HUES64 (cell line): ENCODE results near the gene GAS2L2.
"Not testable (repeated sequence)": the region's sequence is repeated elsewhere in the genome, so short reads cannot be mapped to it uniquely, and the experiment has no call there.

ENCODE experiments used
- H3K27ac ChIP-seq: 2 replicates; pipeline ENCODE4 v1.7.0; 2013; ENCODE audit warnings: low read depth, low read length, inconsistent platforms
- H3K27me3 ChIP-seq: 2 replicates; pipeline ENCODE4 v1.6.1; 2013; ENCODE audit warnings: mild to moderate bottlenecking, low read length; ENCODE audit not compliant: insufficient read depth
- H3K36me3 ChIP-seq: 2 replicates; pipeline ENCODE4 v1.6.1; 2013; ENCODE audit warnings: mild to moderate bottlenecking, low read length; ENCODE audit not compliant: insufficient read depth
- H3K4me1 ChIP-seq: 2 replicates; pipeline ENCODE4 v1.6.1; 2013; ENCODE audit warnings: mild to moderate bottlenecking, low read length, moderate library complexity; ENCODE audit not compliant: insufficient read depth
- H3K4me3 ChIP-seq: 2 replicates; pipeline ENCODE4 v1.5.1; 2013; ENCODE audit warnings: mild to moderate bottlenecking, low read length, moderate library complexity
- H3K9ac ChIP-seq: 2 replicates; pipeline ENCODE4 v1.6.1; 2013; ENCODE audit warnings: mild to moderate bottlenecking, low read depth, low read length
- H3K9me3 ChIP-seq: 2 replicates; pipeline ENCODE4 v1.6.1; 2013; ENCODE audit warnings: low read depth, low read length; ENCODE audit not compliant: insufficient read depth
- WGBS: fragments of 150-250, 120-280 bp; methylation state at CpG from one replicate; pipeline ENCODE4 v1.1.7; 2013; ENCODE audit warnings: missing lambda C conversion rate; 5-methylcytosine and 5-hydroxymethylcytosine counted together

GAS2L2 gene

DNA sequence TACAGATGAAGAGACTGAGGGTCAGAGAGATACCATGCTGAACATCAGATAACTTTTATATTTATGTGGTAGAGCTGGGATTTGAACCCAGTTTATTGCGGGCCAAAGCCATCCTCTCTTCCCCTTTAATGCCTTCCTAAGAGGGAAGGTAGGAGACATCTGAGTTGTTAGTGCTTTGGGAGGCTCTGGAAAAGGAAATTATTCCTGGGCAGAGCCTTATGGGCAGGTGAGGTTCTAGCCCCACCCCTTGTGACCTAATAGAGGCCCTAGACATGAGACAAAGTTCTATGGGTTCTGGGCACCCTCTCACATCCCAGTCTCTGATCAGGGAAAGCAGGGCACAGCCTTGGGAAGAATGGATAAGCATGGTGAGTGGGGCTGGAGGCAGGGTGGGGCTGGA is 7.5 kb upstream of the GAS2L2 start, which contains the start of gene C17orf50:
Gene C17orf50 (plus strand): TSS at position 301 of the 400 bp plus-strand sequence. CDS start 55 bp downstream, at position 356.
- H3K9me3 ChIP-seq, result no peaks in the 10 kb centered on the region
- no peak within 1 kb of the TSS for H3K4me3 ChIP-seq
- H3K4me1 ChIP-seq, result peaks cover 2% of the 10 kb centered on the region; the same call in 1 of the 2 replicates
- H3K27ac ChIP-seq, result no peak within 1 kb of the TSS
- WGBS, result no CpG with 5 or more reads among the region's 1 CpG
- H3K36me3 ChIP-seq, result no peaks in the 10 kb centered on the region
- H3K9ac ChIP-seq, result no peak within 1 kb of the TSS
- H3K27me3 ChIP-seq, result 0 out of 2 replicates have a peak, but pooled peaks cover 2% of the 10 kb centered on the region

DNA sequence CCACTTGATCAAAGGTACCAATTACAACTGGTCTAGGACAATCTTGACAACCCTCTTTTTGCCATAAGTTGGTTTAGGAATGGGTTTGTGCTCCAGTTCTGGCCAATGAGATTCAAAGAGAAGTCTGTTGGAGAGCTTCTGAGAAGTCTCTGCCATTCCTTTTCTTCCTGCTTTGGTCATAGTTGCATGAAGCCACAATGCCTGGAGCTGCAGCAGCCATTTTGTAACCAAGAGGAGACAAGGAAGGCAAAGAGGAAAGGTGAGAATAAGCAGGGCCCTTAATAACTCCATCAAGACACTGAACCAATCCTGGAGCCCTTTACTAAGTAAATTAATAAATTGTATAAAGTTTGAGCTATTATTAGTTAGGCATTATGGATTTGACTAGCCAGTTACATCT is 4.2 kb upstream of the GAS2L2 start:
- H3K4me3 ChIP-seq, result no peak overlapping the region
- H3K36me3 ChIP-seq, result no peaks in the 10 kb centered on the region
- H3K27ac ChIP-seq, result no peak overlapping the region
- H3K4me1 ChIP-seq, result no peaks in the 10 kb centered on the region
- H3K9ac ChIP-seq, result no peak overlapping the region
- H3K9me3 ChIP-seq, result no peaks in the 10 kb centered on the region
- no peaks in the 10 kb centered on the region for H3K27me3 ChIP-seq

DNA sequence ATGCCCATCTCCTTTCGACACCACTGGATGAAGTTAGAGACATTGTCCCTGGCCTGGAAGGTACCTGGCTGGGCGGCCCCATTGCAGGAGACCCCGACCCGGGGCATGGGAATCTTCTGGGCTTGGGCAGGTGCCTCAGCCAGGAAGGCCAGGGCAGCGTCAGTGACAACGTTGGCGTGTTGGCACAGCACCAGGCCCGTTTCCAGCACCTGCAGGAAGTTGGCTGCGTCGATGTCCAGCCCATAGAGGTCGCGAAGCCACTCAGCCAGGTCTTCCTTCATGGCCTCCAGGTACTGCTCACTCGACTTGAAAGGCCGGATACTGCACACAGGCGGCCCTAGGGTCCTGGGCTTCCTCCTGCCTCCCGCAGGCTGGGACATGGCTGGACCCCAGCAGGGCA is 568 bp downstream of the GAS2L2 start:
- H3K9me3 ChIP-seq, result no peaks in the 10 kb centered on the region
- H3K36me3 ChIP-seq, result no peaks in the 10 kb centered on the region
- 91% methylated on average over 16 of the region's 16 CpGs for WGBS
- peaks cover 22% of the 10 kb centered on the region for H3K27me3 ChIP-seq
- H3K9ac ChIP-seq, result no peak overlapping the region
- no peaks in the 10 kb centered on the region for H3K4me1 ChIP-seq
- H3K4me3 ChIP-seq, result no peak overlapping the region
- H3K27ac ChIP-seq, result no peak overlapping the region

DNA sequence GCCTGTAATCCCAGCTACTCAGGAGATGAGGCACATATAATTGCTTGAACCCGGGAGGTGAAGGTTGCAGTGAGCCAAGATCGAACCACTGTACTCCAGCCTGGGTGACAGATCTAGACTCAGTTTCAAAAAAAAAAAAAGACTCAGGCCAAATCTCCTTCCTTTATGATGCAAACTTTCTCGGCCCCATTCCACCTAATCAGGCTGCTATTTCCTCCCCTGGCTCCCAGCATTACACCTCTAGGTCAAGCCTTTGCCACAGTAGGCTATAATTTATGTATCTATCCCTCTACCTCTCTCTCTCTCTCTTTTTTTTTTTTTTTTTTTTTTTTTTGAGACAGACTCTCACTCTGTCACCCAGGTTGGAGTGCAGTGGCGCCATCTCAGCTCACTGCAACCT is 1.5 kb downstream of the GAS2L2 start:
- 83% methylated on average over 4 of the region's 4 CpGs for WGBS
- H3K9me3 ChIP-seq, H3K9ac ChIP-seq: not testable (repeated sequence)

DNA sequence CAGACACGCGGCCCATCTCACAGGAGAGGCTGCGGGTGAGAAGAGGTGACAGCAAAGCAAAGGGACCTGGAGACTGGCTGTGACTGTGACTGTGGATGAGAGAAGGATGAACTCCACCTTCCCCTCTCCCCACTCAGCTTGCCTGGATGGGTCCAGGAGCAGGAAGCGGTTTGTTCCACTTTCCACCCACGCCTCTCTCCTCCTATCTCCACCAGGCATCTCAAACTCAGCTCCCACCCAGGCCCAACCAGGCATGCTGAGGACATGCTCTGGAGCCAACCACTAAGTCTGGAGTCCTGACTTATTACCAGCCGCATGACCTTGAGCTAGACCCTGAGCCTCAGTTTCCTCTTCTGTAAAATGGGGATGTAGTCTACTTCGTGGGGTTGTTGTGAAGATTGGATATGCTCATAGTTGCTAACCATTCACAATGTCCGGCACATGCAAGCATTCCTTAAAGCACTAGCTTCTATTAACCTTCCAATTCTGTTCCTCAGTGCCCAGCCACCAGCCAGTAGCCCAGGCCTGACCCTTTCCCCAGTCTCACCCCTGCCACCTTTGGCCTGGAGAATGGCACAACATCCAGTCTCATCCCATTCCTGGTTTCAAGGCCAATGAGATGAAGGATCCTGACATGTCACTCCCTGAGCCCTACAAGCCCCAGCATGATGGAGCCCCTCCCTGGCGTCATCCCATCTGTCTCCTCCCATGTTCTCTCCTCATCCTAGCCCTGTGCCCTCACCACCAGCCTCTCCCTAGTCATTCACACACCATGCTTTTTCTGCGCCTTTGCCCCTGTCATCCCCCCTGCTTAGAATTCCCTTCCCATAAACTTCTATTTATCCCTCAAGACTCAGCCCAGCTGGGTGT is 2.3 kb downstream of the GAS2L2 start:
- H3K27ac ChIP-seq, result no peak overlapping the region
- WGBS, result 89% methylated on average over 10 of the region's 10 CpGs
- H3K9me3 ChIP-seq, result no peaks in the 10 kb centered on the region
- H3K4me1 ChIP-seq, result no peaks in the 10 kb centered on the region
- H3K4me3 ChIP-seq, result peak overlapping the region; percentile 26; the same call in 1 of the 2 replicates
- H3K27me3 ChIP-seq, result peaks cover 22% of the 10 kb centered on the region
- no peaks in the 10 kb centered on the region for H3K36me3 ChIP-seq
- H3K9ac ChIP-seq, result no peak overlapping the region

More for the DNA sequence above, 1.5 kb downstream of the GAS2L2 start:
- H3K36me3 ChIP-seq, H3K4me1 ChIP-seq, H3K4me3 ChIP-seq, H3K27ac ChIP-seq: not testable (repeated sequence)
- peaks cover 22% of the 10 kb centered on the region for H3K27me3 ChIP-seq

DNA sequence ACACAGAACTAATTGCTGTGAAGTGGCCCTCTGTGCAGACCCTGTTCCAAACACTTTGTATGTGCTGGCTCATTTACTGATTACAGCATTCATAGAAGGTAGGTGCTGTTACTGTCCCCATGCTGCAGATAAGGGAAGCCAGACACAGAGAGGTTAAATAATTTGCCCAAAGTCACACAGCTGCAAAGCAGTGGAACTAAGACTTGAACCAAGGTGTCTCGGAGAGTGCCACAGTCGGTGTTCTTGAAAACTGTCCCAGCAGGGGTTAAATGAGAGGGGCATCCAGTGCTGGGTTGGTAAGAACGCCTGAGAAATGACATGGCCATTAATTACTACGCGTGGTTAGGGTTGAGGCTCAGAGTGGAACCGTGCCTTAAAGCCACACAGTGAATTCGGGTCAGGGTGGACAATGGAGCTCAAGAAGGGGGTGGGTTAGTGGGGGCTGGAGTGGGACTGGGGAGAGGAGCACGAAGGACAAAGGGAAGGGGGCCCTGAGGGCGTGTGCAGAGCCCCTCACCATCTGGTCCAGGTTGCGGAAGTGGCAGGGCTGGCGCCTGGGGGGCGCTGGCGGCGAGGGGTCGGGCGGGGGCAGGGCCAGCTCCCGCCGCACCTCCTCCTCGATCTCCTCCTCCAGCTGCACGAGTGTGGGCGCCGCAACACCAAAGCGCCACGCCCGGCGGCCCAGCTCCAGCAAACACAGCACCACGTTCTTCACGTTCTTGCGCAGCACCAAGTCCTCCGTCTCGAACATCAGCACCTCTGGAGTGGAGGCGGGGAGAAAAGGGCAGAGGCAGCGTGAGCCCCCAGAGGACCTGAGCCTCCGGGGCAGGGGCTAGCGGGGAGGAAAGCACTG is 3.3 kb downstream of the GAS2L2 start:
- Histone ChIP-seq H3K4me3 (peak overlapping the region; percentile 26), H3K9me3 (no peaks in the 10 kb centered on the region), H3K4me1 (no peaks in the 10 kb centered on the region), H3K27me3 (peaks cover 22% of the 10 kb centered on the region), H3K27ac (no peak overlapping the region), H3K9ac (no peak overlapping the region), H3K36me3 (no peaks in the 10 kb centered on the region)
- WGBS, result 19% methylated on average over 35 of the region's 35 CpGs

DNA sequence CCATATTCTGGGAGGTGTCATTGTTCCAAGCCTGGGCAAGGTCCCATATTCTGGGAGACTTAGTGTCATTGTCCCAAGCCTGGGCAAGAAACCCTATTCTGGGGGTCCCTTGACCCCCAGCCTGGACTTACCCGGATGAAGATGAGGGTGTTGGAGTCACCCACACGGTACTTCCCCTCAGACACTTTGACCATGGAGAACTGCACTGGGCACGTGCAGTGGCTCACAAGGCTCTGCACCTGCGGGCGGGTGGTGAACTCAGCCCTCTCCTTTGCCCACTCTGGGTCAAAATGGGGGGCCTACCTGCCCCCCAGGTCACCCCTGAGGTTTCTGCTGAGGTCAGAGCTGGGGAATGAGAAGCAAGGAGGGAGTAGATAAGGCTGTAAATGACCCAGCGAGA is 4.1 kb downstream of the GAS2L2 start:
- Histone ChIP-seq H3K9ac (no peak overlapping the region), H3K36me3 (no peaks in the 10 kb centered on the region), H3K4me1 (no peaks in the 10 kb centered on the region), H3K9me3 (no peaks in the 10 kb centered on the region), H3K27me3 (peaks cover 22% of the 10 kb centered on the region), H3K4me3 (no peak overlapping the region), H3K27ac (no peak overlapping the region)
- 95% methylated on average over 6 of the region's 6 CpGs for WGBS

DNA sequence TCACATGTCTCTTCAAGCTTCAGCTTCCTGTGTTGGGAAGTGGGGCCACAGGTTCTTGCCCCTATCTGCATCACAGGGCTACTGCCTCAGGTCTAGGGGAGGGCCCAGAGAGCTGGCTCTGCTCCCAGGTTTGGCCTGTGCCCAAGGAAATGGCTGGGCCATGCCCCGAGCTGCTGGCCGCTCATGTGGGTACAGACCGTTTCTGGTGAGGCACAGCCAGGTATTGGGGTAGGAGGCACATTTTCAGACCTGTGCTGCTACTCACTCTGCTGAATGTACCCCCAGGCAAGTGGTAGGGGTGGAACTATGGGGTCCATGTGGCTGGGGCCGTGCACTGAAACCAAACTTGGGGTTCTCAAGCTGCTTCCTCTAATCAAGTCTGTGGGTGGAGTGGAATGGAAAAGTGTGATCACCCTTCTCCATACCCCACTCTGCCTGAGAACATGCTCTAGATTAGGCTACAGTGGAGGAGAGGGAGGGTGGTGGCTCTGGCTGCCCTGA is 4.6 kb downstream of the GAS2L2 start:
- Histone ChIP-seq H3K4me3 (no peak overlapping the region), H3K27me3 (peaks cover 22% of the 10 kb centered on the region), H3K27ac (no peak overlapping the region), H3K9ac (no peak overlapping the region), H3K9me3 (no peaks in the 10 kb centered on the region), H3K36me3 (no peaks in the 10 kb centered on the region), H3K4me1 (no peaks in the 10 kb centered on the region)
- 92% methylated on average over 4 of the region's 4 CpGs for WGBS

DNA sequence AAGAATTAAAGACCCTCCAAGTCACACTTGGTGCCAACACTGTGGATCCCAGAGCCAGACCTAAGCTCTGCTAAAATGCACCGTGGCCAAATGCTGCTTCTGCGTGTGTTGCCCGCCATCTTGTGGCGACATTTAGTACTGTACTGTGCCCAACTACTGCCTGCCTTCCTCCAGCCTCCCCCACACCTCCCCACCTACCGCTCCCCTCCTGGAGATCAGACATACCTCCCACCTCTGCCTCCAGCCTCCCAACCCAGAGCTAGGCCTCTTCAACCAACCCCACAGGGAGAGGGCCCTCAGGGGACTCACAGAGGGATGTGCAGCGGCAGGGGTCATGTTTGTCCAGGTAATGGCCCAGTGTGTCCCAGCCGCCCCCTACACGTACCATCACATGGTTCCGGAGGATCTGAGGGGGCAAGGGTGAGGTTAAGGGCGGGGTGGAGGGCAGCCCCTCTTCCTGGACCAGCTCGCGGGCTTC is 5.5 kb downstream of the GAS2L2 start:
- Histone ChIP-seq H3K4me3 (no peak overlapping the region), H3K9me3 (no peaks in the 10 kb centered on the region), H3K9ac (no peak overlapping the region), H3K27ac (no peak overlapping the region), H3K36me3 (no peaks in the 10 kb centered on the region), H3K27me3 (peaks cover 27% of the 10 kb centered on the region), H3K4me1 (no peaks in the 10 kb centered on the region)
- WGBS, result 49% methylated on average over 12 of the region's 12 CpGs

DNA sequence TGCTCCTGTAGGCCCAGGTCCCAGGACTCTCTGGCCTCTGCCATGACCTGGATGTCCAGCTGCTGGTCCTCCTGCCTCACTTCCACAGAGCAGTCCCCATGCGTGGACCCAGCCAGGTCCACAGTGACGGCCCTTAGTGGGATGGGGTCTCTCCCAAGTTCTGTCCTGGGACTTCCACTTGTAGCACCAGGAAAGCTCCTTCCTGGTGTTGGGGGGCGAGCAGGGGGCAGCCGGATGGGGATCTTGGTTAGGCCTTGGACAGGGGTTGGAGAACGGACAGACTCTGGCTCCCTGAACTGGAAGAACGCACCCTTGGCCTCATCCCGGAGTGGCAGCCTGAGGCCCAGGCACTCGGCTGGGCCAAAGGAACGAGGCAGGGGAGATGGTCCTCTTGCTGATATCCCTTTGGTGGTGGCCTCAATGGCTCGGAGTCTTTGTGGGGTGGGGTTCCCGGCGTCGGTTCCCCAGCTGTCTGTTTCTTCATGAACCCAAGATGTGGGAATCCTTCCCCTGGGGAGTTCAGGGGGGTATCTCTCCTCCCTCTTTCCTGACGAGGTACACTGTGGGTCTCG is 7.2 kb downstream of the GAS2L2 start:
- Histone ChIP-seq H3K36me3 (no peaks in the 10 kb centered on the region), H3K4me1 (no peaks in the 10 kb centered on the region), H3K4me3 (no peak overlapping the region), H3K9me3 (no peaks in the 10 kb centered on the region), H3K27ac (no peak overlapping the region), H3K9ac (no peak overlapping the region), H3K27me3 (peaks cover 42% of the 10 kb centered on the region)
- WGBS, result 91% methylated on average over 15 of the region's 15 CpGs

DNA sequence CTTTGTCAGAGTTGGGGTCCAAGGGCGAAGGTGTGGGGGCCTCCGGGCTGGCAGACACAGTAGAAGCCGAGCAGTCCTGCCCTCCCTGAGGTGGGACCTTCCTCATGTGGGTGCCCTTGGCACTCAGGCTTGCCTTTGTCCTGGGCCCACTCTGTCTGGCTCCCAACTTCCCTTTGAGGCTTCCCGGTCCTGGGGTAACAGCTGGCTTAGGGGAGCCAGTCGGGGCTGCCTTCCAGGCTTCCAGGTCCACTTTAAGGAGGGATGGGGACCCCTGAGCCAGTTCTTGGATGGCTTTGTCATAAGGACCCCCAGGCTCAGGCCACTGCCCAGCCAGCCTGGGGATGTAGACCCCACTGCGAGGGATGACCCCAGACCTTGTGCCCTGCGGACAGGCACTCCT is 7.8 kb downstream of the GAS2L2 start:
- H3K9me3 ChIP-seq, result peaks cover 4% of the 10 kb centered on the region
- H3K4me1 ChIP-seq, result no peaks in the 10 kb centered on the region
- WGBS, result 92% methylated on average over 7 of the region's 7 CpGs
- H3K27ac ChIP-seq, result no peak overlapping the region
- H3K4me3 ChIP-seq, result no peak overlapping the region
- no peak overlapping the region for H3K9ac ChIP-seq
- no peaks in the 10 kb centered on the region for H3K36me3 ChIP-seq
- peaks cover 42% of the 10 kb centered on the region for H3K27me3 ChIP-seq
